Fibroblast of pulmonary artery (primary cell): ENCODE measurements around the gene JAKMIP2.

ENCODE experiments used
- DNase-seq: peaks from one replicate; pipeline ENCODE4 v3.0.0-alpha.2; 2010; ENCODE audit warnings: low read depth
- H3K4me3 ChIP-seq: replicated peaks from 2 replicates; pipeline ENCODE4 v1.5.1; 2011; ENCODE audit warnings: low read depth, mild to moderate bottlenecking, control low read depth, low read length, moderate library complexity
- CTCF ChIP-seq: IDR thresholded peaks from 2 replicates; pipeline ENCODE4 v1.5.1; 2011; ENCODE audit warnings: mild to moderate bottlenecking, control low read depth, low read length, inconsistent platforms; ENCODE audit errors: missing control alignments

Gene JAKMIP2

GRCh38 chr5:147688656-147689356, 93.7 kb downstream of the JAKMIP2 start:
- no peak for TF ChIP-seq CTCF
- DNase-seq: peak; percentile 22
- no peak overlapping the region for H3K4me3 ChIP-seq

GRCh38 chr5:147687118-147687517, 95.4 kb downstream of the JAKMIP2 start:
- DNase-seq: no peak
- no peak overlapping the region for H3K4me3 ChIP-seq
- TF ChIP-seq CTCF: no peak

- DNase-seq: no peak
- H3K4me3 ChIP-seq: no peak overlapping the region
- no peak for TF ChIP-seq CTCF
Observed at GRCh38 chr5:147686421-147686820, 96.1 kb downstream of the JAKMIP2 start.

- no peak overlapping the region for H3K4me3 ChIP-seq
- TF ChIP-seq CTCF: no peak
- no peak for DNase-seq
Observed at GRCh38 chr5:147685993-147686392, 96.5 kb downstream of the JAKMIP2 start.

- DNase-seq: no peak
- no peak overlapping the region for H3K4me3 ChIP-seq
- no peak for TF ChIP-seq CTCF
Observed at GRCh38 chr5:147675168-147675567, 107.4 kb downstream of the JAKMIP2 start.

GRCh38 chr5:147674411-147674810, 108.1 kb downstream of the JAKMIP2 start:
- DNase-seq: no peak
- H3K4me3 ChIP-seq: no peak overlapping the region
- no peak for TF ChIP-seq CTCF

- H3K4me3 ChIP-seq: no peak overlapping the region
- no peak for TF ChIP-seq CTCF
- no peak for DNase-seq
Observed at GRCh38 chr5:147673791-147674190, 108.7 kb downstream of the JAKMIP2 start.
